ENCODE data around the gene HSPA12B. TPM values are rescaled to one million over a fixed set of nuclear protein-coding genes. Genes with fewer than 3 reads are reported as not detected.

The HSPA12B gene
- total RNA-seq, 1 donor from 2014 or later: 33.7 TPM

GRCh38 chr20:3767427-3768341 lies 35.2 kb downstream of the HSPA12B start, which contains the start of gene ADISSP:
ADISSP (minus strand) TSS chr20:3767753; CDS start chr20:3760100, 7,653 bp downstream.
- Histone ChIP-seq H3K9me3 (no peaks in the 10 kb centered on the region), H3K36me3 (no peaks in the 10 kb centered on the region), H3K4me1 (peaks cover 19% of the 10 kb centered on the region), H3K27ac (peak within 1 kb of the TSS; percentile 86), H3K4me3 (peak within 1 kb of the TSS; percentile 69), H3K27me3 (no peaks in the 10 kb centered on the region)
- intact Hi-C loops (cut with DNase I): no loop called here
- ATAC-seq (peak; percentile 97), DNase-seq (peak; percentile 100)
- no peak for TF ChIP-seq CTCF (IDR thresholded peaks at IDR 0.05)

GRCh38 chr20:3768342-3769130 lies 36.1 kb downstream of the HSPA12B start:
- ATAC-seq (peak; percentile 55), DNase-seq (peak; percentile 88)
- H3K4me1 ChIP-seq: peaks cover 19% of the 10 kb centered on the region

GRCh38 chr20:3771552-3772058 lies 39.1 kb downstream of the HSPA12B start:
- ATAC-seq (no peak), DNase-seq (no peak)
- no peak overlapping the region for H3K4me3 ChIP-seq
- no peaks in the 10 kb centered on the region for H3K27me3 ChIP-seq
- H3K36me3 ChIP-seq: no peaks in the 10 kb centered on the region
- peaks cover 14% of the 10 kb centered on the region for H3K4me1 ChIP-seq
- no peaks in the 10 kb centered on the region for H3K9me3 ChIP-seq
- H3K27ac ChIP-seq: no peak overlapping the region
- no peak for TF ChIP-seq CTCF (IDR thresholded peaks at IDR 0.05)
- intact Hi-C loops (cut with DNase I): no loop called here

More at GRCh38 chr20:3768342-3769130, 36.1 kb downstream of the HSPA12B start:
- H3K27ac ChIP-seq: peak overlapping the region; percentile 86
- no peaks in the 10 kb centered on the region for H3K27me3 ChIP-seq
- H3K4me3 ChIP-seq: peak overlapping the region; percentile 69
- peak; percentile 55 for TF ChIP-seq CTCF (IDR thresholded peaks at IDR 0.05)
- no peaks in the 10 kb centered on the region for H3K9me3 ChIP-seq
- intact Hi-C loops (cut with DNase I): no loop called here
- H3K36me3 ChIP-seq: no peaks in the 10 kb centered on the region

GRCh38 chr20:3775457-3776108 lies 43.1 kb downstream of the HSPA12B start:
- H3K9me3 ChIP-seq: no peaks in the 10 kb centered on the region
- intact Hi-C loops (cut with DNase I): no loop called here
- no peak for TF ChIP-seq CTCF (IDR thresholded peaks at IDR 0.05)
- no peak overlapping the region for H3K4me3 ChIP-seq
- no peaks in the 10 kb centered on the region for H3K27me3 ChIP-seq
- H3K27ac ChIP-seq: no peak overlapping the region
- H3K36me3 ChIP-seq: no peaks in the 10 kb centered on the region
- H3K4me1 ChIP-seq: peaks cover 6% of the 10 kb centered on the region
- ATAC-seq (no peak), DNase-seq (no peak)

- Histone ChIP-seq H3K36me3 (no peaks in the 10 kb centered on the region), H3K27me3 (no peaks in the 10 kb centered on the region), H3K27ac (no peak overlapping the region), H3K4me1 (peaks cover 12% of the 10 kb centered on the region), H3K9me3 (no peaks in the 10 kb centered on the region), H3K4me3 (peak overlapping the region; percentile 50)
- DNase-seq (no peak), ATAC-seq (peak; percentile 2)
- no peak for TF ChIP-seq CTCF (IDR thresholded peaks at IDR 0.05)
- intact Hi-C loops (cut with DNase I): no loop called here
Measured at GRCh38 chr20:3777381-3777715, 44.9 kb downstream of the HSPA12B start.

Measured in upper lobe of right lung (tissue), 1 donor.